ENCODE results near the gene LMBRD1. TPM values are rescaled to one million over a fixed set of nuclear protein-coding genes. Genes with fewer than 3 reads are reported as not detected.

LMBRD1 gene
- total RNA-seq, 1 experiment from 2014 or later = 17.0 TPM

DNA sequence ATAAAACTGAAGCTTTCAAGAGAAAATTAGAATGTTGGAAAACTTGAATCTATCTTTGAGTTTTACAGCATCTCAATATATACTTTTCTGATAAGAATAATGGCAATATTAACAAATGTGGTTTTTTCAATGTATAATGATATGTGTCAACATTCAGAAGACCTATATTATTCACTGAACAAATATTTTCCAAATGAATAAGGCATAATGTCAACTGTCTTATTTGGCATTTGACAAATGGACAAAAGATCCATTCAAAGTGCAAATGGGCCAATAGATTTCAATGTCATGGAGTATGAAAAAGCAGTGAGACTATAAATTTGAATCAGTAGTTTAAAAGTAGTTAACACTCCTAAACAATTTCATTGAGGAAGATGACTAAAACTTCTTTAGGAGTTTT lies 20.9 kb downstream of the LMBRD1 start:
- Mint-ChIP-seq H3K27ac (no peak overlapping the region), H3K36me3 (ENCODE audit: insufficient read depth in 1 of 3, low read depth in 3 of 3) (peaks cover 5 to 15% (median 11%) of the 10 kb centered on the region in 3 experiments; a peak in 6 of 7 replicates), H3K4me1 (peaks cover 8% of the 10 kb centered on the region in 2 experiments; a peak in 3 of 4 replicates), H3K27me3 (ENCODE audit: low read depth) (no peaks in the 10 kb centered on the region), H3K4me3 (no peak overlapping the region), H3K9me3 (no peaks in the 10 kb centered on the region; a peak in 1 of 5 replicates)
- H3K9ac ChIP-seq (ENCODE audit: extremely low read depth, insufficient read length, low read length) = no peak overlapping the region
- no peak overlapping the region for H2AFZ ChIP-seq (ENCODE audit: low read length)
- TF ChIP-seq, protein P1, sequence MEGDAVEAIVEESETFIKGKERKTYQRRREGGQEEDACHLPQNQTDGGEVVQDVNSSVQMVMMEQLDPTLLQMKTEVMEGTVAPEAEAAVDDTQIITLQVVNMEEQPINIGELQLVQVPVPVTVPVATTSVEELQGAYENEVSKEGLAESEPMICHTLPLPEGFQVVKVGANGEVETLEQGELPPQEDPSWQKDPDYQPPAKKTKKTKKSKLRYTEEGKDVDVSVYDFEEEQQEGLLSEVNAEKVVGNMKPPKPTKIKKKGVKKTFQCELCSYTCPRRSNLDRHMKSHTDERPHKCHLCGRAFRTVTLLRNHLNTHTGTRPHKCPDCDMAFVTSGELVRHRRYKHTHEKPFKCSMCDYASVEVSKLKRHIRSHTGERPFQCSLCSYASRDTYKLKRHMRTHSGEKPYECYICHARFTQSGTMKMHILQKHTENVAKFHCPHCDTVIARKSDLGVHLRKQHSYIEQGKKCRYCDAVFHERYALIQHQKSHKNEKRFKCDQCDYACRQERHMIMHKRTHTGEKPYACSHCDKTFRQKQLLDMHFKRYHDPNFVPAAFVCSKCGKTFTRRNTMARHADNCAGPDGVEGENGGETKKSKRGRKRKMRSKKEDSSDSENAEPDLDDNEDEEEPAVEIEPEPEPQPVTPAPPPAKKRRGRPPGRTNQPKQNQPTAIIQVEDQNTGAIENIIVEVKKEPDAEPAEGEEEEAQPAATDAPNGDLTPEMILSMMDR (conservative IDR thresholded peaks at IDR 0.05) = no peak
- no peaks in the 10 kb centered on the region for H3K79me1 ChIP-seq (ENCODE audit: insufficient read depth, low read depth, low read length, poor library complexity, severe bottlenecking)
- H3K79me2 ChIP-seq (ENCODE audit: insufficient read depth, low read length) = no peaks in the 10 kb centered on the region
- H4K91ac ChIP-seq (ENCODE audit: insufficient read length, low read depth, low read length) = no peak overlapping the region
- no peaks in the 10 kb centered on the region for H4K20me1 ChIP-seq (ENCODE audit: control insufficient read depth, insufficient read depth, insufficient read length)
- H2AK5ac ChIP-seq (ENCODE audit: insufficient read length, low read length) = no peak overlapping the region
- no peak overlapping the region for H4K8ac ChIP-seq (replicated peaks; ENCODE audit: insufficient read length, low read depth, low read length)
- no peak overlapping the region for H2BK12ac ChIP-seq (ENCODE audit: insufficient read length, low read depth, low read length)
- no peak overlapping the region for H3K56ac ChIP-seq (ENCODE audit: insufficient read length, low read depth, low read length)
- H3K27ac ChIP-seq (ENCODE audit: insufficient read length, low read depth, low read length) = no peak overlapping the region
- H2BK20ac ChIP-seq (ENCODE audit: low read depth, low read length, poor library complexity, severe bottlenecking) = no peak overlapping the region
- no peak overlapping the region for H4K5ac ChIP-seq (ENCODE audit: insufficient read length, low read depth, low read length)
- H3K18ac ChIP-seq (ENCODE audit: insufficient read length, low read depth, low read length) = no peak overlapping the region
- H2BK15ac ChIP-seq (ENCODE audit: low read depth, low read length) = no peak overlapping the region
- no peak overlapping the region for H3K4me2 ChIP-seq (ENCODE audit: insufficient read depth, insufficient read length, low read length)
- H2BK5ac ChIP-seq (ENCODE audit: insufficient read length, low read length) = no peak overlapping the region
- H3K9me3 ChIP-seq (ENCODE audit: control insufficient read depth, low read depth, low read length) = no peaks in the 10 kb centered on the region
- no peaks in the 10 kb centered on the region for H3K4me1 ChIP-seq (ENCODE audit: insufficient read depth, low read length)
- no peak overlapping the region for H3K14ac ChIP-seq (ENCODE audit: insufficient read depth, low read length)
- H3T11ph ChIP-seq (ENCODE audit: low read length) = no peak overlapping the region
- H2BK120ac ChIP-seq (ENCODE audit: low read depth, low read length, poor library complexity, severe bottlenecking) = no peak overlapping the region
- DNase-seq = no peak
- no peak overlapping the region for H3K23ac ChIP-seq (ENCODE audit: insufficient read length, low read depth, low read length)
- no peak overlapping the region for H3K4ac ChIP-seq (ENCODE audit: low read depth, low read length)
- H3K23me2 ChIP-seq (ENCODE audit: insufficient read length, low read depth, low read length, poor library complexity, severe bottlenecking) = no peaks in the 10 kb centered on the region
- no peaks in the 10 kb centered on the region for H3K27me3 ChIP-seq (ENCODE audit: insufficient read depth, low read length)

All from H9 (cell line).